Spinal cord (tissue), 10 donors: ENCODE measurements around the gene TFF1. TPM values are rescaled to one million over a fixed set of nuclear protein-coding genes. Genes with fewer than 3 reads are reported as not detected.

ENCODE experiments used
- DNase-seq, 6 donors: peaks; one replicate each; pipeline versions ENCODE4 v3.0.0 to v3.0.0-alpha.2; 2013 to 2015; ENCODE audit warnings: low spot score in 6 of 6, low read depth in 4 of 6
- H3K27ac ChIP-seq: one replicate; pipeline ENCODE4 v1.5.1; 2013; ENCODE audit warnings: low read depth, low read length, control low read depth
- H3K27me3 ChIP-seq: one replicate; pipeline ENCODE4 v1.6.1; 2013; ENCODE audit warnings: low read length; ENCODE audit not compliant: control insufficient read depth, insufficient read depth
- H3K36me3 ChIP-seq: one replicate; pipeline ENCODE4 v1.6.1; 2013; ENCODE audit warnings: low read length; ENCODE audit not compliant: control insufficient read depth, insufficient read depth
- H3K4me1 ChIP-seq: one replicate; pipeline ENCODE4 v1.6.1; 2013; ENCODE audit warnings: low read length; ENCODE audit not compliant: control insufficient read depth, insufficient read depth
- H3K4me3 ChIP-seq: one replicate; pipeline ENCODE4 v1.5.1; 2013; ENCODE audit warnings: low read depth, low read length, control low read depth
- H3K9me3 ChIP-seq: one replicate; pipeline ENCODE4 v1.6.1; 2013; ENCODE audit warnings: low read length; ENCODE audit not compliant: control insufficient read depth, insufficient read depth
- WGBS: methylation state at CpG from one replicate; pipeline ENCODE4 v1.1.5; 2013; ENCODE audit warnings: missing lambda C conversion rate; ENCODE audit not compliant: insufficient coverage; 5-methylcytosine and 5-hydroxymethylcytosine counted together
- polyA plus RNA-seq, 2 donors: library from polyadenylated mRNA; unstranded; fragments of 120-200 nt; gene quantifications; one replicate each; pipeline ENCODE4 v1.2.1, GENCODE V29; 2013; ENCODE audit not compliant: insufficient read length in 2 of 2
- total RNA-seq, 2 donors: library from RNA; depleted of rRNA in 1 of 2; stranded (reverse); fragments of 120-200 nt in 1 of 2; fragments of >200 nt in 1 of 2; gene quantifications; one replicate each; pipeline versions ENCODE4 v1.2.3 to v1.2.4, GENCODE V29; 2013 to 2014
- donor health status: healthy.

Gene TFF1
- total and polyA plus RNA-seq, 4 donors = not detected

DNA sequence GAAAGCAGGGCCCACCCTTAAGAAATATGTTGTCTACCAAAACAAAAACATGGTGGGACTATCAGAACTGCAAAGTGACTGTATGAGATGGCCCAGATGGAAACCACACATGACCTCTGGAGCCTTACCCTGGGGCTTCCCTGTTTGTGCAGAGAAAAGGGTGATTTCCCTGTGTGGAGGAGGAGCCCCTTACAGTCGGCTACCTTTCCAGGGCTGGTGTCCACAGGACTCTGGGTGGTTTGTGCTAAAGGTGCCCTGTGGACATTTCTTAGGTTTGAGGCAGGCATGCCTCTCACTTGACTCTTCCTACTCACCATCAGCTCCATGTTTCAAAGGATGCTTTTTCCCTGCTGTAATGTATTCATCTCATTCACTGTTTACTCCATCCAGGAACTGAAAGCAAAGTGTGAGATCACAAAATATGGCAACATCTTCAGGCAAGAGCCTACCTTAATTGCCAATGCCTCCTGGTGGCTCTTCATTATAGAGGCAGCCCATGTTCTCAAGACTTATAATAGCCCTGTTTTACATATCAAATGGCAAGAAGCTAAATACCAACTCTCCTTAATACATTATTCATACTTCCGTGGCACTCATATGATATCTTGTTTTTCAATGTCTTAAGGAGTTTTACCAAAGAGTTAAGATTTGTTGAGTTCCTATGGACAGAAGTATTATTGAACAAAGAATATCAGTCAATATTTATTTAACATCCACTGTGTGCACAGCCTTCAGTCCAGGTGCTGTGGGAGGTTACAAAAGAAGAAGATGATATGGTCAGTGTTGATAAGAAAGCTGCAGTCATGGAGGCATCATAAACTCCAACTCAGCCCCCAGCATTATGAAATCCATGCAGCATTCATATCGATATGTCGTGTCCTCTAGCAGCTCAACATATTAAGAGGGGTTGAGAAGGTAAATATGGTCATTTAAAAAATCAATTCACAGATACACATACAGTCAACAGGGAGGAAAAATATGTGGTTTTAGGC lies 35.7 kb downstream of the TFF1 start:
- WGBS = no CpG with 5 or more reads among the region's 4 CpGs
- no peaks in the 10 kb centered on the region for H3K27me3 ChIP-seq
- DNase-seq = no peak

DNA sequence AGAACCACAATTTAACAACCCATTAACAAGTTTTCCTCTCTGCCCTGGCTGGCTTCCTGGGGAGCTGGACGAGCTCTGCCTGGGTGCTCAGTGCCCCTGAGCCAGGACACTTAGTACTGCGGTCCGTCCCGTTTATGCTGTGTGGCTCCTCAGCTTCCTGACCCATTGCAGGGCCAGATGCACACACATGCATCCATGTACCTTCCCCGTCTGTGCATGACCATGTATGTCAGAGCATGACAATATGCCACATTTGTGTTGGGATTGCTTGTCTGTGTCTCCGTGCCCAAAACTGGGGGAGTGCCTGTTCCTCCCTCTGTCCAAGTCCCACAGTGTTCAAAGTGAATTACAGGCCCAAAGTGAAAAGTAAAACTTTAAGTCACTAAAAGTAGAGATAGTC lies 41.4 kb downstream of the TFF1 start:
- 88% methylated on average over 5 of the region's 6 CpGs for WGBS
- DNase-seq = no peak
- no peaks in the 10 kb centered on the region for H3K36me3 ChIP-seq
- H3K4me3 ChIP-seq = no peak overlapping the region
- H3K9me3 ChIP-seq = no peaks in the 10 kb centered on the region
- no peaks in the 10 kb centered on the region for H3K27me3 ChIP-seq
- no peak overlapping the region for H3K27ac ChIP-seq
- no peaks in the 10 kb centered on the region for H3K4me1 ChIP-seq

More for the DNA sequence above, 35.7 kb downstream of the TFF1 start:
- peaks cover 1% of the 10 kb centered on the region for H3K9me3 ChIP-seq
- no peak overlapping the region for H3K4me3 ChIP-seq
- no peaks in the 10 kb centered on the region for H3K36me3 ChIP-seq
- no peak overlapping the region for H3K27ac ChIP-seq
- H3K4me1 ChIP-seq = no peaks in the 10 kb centered on the region

DNA sequence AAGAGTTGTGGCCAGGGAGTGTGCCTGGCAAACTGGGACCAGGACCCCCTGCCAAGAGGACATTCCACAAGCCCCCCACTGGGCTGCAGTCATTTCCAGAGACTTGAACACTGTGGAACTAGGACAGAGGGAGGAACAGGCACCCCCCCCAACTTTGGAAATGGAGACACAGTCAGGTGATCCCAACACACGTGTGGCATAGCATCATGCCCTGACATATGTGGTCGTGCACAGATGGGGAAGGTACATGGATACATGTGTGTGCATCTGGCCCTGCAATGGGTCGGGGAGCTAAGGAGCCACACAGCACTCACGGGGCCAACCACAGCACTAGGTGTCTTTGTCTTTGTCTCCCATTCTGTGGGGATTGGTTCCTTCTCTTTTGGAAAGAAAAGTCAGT lies 44.5 kb downstream of the TFF1 start:
- no peaks in the 10 kb centered on the region for H3K36me3 ChIP-seq
- WGBS = 87% methylated on average over 4 of the region's 4 CpGs
- DNase-seq = no peak
- H3K4me3 ChIP-seq = no peak overlapping the region
- no peaks in the 10 kb centered on the region for H3K4me1 ChIP-seq
- no peak overlapping the region for H3K27ac ChIP-seq
- H3K9me3 ChIP-seq = no peaks in the 10 kb centered on the region
- H3K27me3 ChIP-seq = no peaks in the 10 kb centered on the region

DNA sequence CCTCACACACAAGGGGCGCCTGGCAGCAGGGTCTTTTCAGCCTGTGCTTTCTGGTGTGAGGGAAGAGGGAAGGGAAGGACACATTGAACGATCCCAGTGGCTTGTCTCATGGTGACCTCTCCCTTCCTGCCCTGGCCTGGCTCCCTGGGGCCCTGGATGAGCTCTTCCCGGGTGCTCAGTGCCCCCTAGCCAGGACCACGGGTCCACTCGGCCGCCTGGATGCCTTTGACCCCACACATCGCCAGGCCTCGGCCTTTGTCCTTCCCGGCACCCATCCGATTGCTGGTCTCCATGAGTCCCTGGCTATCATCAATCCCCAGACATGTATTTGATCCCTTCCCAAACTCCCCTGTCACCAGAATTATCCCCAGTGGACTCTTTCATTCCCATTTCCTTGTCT lies 45.1 kb downstream of the TFF1 start:
- no peak overlapping the region for H3K27ac ChIP-seq
- no peaks in the 10 kb centered on the region for H3K36me3 ChIP-seq
- H3K27me3 ChIP-seq = no peaks in the 10 kb centered on the region
- no peak for DNase-seq
- no peaks in the 10 kb centered on the region for H3K9me3 ChIP-seq
- 86% methylated on average over 10 of the region's 10 CpGs for WGBS
- no peaks in the 10 kb centered on the region for H3K4me1 ChIP-seq
- no peak overlapping the region for H3K4me3 ChIP-seq

DNA sequence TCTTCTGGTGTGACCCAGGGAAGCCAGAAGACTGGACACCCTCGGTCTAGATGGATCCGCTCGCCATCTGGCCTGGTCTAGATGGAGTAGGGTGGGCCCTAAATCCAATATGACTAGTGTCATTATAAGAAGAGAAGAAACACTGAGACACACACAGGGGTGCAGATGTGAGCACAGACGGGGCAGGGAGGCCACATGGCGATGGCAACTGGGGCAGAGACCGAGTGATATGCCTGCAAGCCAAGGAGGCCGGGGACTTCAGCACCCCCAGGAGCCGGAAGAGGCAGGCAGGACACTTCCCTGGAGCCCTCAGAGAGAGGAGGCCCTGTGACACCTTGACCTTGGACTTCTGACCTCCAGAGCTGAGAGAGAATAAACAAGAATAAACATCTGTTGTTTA lies 45.5 kb downstream of the TFF1 start:
- H3K4me1 ChIP-seq = no peaks in the 10 kb centered on the region
- DNase-seq = no peak
- H3K27me3 ChIP-seq = no peaks in the 10 kb centered on the region
- H3K27ac ChIP-seq = no peak overlapping the region
- H3K9me3 ChIP-seq = no peaks in the 10 kb centered on the region
- no peak overlapping the region for H3K4me3 ChIP-seq
- no peaks in the 10 kb centered on the region for H3K36me3 ChIP-seq
- 94% methylated on average over 8 of the region's 8 CpGs for WGBS

DNA sequence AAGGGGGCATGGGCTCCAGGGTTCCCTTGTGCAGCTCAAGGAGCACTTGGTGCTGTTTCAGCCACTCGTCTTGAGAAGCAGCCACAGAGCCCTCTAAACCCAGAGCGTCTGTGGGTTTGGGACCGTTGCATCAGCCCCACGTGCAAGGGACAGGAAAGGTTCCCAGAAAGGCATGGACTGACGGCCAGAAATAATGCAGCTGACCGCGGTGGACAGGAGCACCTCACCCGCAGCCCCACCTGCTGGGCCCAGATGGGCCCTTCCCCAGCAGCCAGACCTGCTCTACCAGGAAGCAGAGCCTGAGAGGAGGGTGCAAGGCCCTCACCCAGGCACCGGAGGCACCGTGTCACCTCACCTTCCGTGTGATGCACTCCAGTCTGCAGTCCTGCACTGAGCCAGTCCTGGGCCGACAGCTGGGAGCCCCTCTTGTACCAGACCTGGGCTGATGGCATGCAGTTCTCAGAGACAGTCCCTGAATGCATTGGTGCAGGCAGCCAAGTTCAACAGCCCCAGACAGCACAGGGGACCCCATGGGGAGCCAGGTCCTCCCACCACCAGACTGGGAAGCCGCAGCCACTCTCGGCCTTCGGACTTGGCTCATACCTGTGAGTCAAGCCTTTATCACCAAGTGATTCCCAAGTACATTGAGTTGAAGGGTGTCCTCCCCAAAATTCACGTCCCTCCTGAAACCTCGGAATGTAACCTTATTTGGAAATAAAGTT lies 46.3 kb downstream of the TFF1 start:
- DNase-seq = no peak
- 73% methylated on average over 13 of the region's 17 CpGs for WGBS

DNA sequence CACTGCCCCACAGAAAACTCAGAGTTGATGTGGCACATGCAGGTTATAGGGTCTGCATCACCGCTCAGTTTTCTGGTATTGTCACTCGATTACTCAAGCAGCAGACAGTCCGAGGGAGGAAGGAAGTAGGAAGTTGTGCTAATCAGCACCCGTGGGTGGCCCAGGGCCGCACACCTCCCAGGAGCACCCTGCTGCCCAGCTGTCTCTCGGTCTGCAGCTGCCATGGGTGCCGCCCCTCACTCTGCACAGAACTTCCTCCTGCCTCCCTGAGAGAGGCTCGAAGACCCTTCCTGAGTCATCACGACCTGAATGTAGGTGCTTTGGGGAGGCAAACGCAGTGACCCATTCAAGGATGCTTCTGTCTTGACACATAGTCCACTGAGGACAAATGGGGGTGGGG lies 47.0 kb downstream of the TFF1 start:
- H3K4me1 ChIP-seq = peaks cover 7% of the 10 kb centered on the region
- no peaks in the 10 kb centered on the region for H3K36me3 ChIP-seq
- no peaks in the 10 kb centered on the region for H3K9me3 ChIP-seq
- DNase-seq = no peak
- 93% methylated on average over 9 of the region's 10 CpGs for WGBS
- no peak overlapping the region for H3K27ac ChIP-seq
- no peak overlapping the region for H3K4me3 ChIP-seq
- H3K27me3 ChIP-seq = no peaks in the 10 kb centered on the region

More for the DNA sequence above, 46.3 kb downstream of the TFF1 start:
- Histone ChIP-seq H3K9me3 (no peaks in the 10 kb centered on the region), H3K27ac (no peak overlapping the region), H3K4me3 (no peak overlapping the region), H3K36me3 (no peaks in the 10 kb centered on the region), H3K4me1 (peaks cover 7% of the 10 kb centered on the region), H3K27me3 (no peaks in the 10 kb centered on the region)

DNA sequence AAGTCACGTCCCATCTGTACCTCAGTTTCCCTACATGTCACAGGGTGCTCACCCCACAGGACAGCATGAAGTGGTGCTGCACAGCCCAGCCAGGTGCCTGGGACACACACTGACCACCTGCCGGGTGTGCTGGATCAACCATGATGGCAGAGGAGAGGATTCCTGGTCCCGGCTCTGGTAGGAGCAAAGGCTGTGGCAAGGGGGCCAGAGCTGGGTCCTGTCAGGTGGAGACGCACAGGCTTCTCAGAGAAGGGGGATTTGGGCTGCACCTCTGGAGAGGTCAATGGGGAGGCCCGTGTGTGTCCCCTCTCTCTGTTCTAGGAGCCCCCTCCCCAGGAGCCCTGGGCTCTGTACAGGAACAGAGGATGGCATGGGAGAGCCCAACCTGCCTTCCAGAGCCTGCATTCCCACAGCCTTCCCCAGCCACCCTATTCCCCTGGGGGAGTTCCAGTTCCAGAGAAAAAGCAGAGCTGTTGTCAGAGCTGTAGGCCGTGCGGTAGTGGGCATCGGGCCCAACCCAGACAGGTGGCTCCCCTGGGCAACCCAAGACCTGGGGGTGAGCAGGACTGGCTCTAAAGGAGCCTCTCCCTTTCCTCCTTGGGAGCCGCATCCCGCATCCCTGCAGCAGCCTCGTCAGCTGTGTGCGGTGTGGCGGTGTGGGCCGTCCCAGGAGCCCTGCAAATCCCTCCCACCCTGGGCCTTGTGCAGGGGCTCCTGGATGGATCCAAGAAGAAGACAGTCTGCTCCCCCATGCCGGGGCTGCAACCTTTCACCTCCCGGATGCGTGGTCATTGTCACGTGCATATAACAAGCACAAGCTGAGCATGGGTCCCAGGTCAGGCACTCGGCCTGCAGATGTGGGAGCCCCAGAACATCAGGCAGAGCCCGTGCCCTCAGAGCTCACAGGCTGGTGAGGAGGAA lies 48.2 kb downstream of the TFF1 start:
- Histone ChIP-seq H3K36me3 (no peaks in the 10 kb centered on the region), H3K9me3 (no peaks in the 10 kb centered on the region), H3K4me1 (peaks cover 15% of the 10 kb centered on the region), H3K27me3 (no peaks in the 10 kb centered on the region), H3K4me3 (no peak overlapping the region), H3K27ac (no peak overlapping the region)
- no peak for DNase-seq
- WGBS = 87% methylated on average over 19 of the region's 20 CpGs

DNA sequence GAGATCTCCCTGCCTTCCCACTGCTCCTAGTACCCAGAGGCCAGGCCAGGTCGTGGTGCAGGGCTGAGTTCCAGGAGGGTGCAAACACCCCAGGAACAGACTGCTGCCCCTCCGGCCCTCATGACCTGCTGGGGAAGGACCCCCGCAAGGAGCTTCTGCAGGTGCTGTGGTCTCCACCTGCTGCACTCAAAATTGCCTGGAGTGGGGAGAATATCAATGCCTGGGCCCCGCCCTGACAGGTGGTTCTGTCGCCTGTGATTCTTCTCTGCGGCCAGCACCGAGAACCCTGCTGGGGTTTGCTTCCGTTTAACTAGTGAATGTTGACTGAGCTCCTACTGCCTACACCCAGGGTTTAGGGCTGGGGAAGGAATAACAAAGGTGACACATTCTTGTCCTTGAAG lies 49.0 kb downstream of the TFF1 start:
- Histone ChIP-seq H3K36me3 (no peaks in the 10 kb centered on the region), H3K27me3 (no peaks in the 10 kb centered on the region), H3K27ac (no peak overlapping the region), H3K4me1 (peaks cover 20% of the 10 kb centered on the region), H3K4me3 (no peak overlapping the region), H3K9me3 (no peaks in the 10 kb centered on the region)
- 83% methylated on average over 7 of the region's 8 CpGs for WGBS
- no peak for DNase-seq
